Activated CD8-positive, alpha-beta memory T cell treated with anti-CD3 and anti-CD28 coated beads for 4 hours (primary cell): ENCODE measurements around the gene OR5K4.
"Not testable (repeated sequence)": the region's sequence is repeated elsewhere in the genome, so short reads cannot be mapped to it uniquely, and the experiment has no call there.

Experiments
- DNase-seq, 2 donors: peaks; one replicate each; pipeline ENCODE4 v3.0.0-alpha.2; 2020; ENCODE audit warnings: low read depth in 2 of 2

OR5K4 gene

GRCh38 chr3:98371186-98371585 lies 17.5 kb downstream of the OR5K4 start:
- no peak for DNase-seq

DNA sequence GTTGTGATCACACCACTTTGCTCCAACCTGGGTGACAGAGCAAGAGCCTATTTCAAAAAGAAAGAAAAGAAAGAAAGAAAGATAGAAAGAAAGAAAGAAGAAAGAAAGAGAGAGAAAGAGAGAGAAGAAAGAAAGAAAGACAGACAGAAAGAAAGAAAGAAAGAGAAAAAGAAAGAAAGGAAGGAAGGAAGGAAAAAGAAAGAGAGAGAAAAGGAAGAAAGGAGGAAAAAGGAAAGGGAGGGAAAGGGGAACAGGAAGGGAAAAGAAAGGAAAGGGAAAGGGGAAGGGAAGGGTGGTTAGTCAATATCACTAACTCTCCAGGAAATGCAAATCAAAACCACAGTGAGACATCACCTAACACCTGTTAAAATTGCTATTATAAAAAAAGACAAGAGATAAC lies 18.2 kb downstream of the OR5K4 start:
- DNase-seq, result no peak

- DNase-seq, result no peak
Observed at GRCh38 chr3:98372445-98372844, 18.8 kb downstream of the OR5K4 start.

- no peak for DNase-seq
Observed at GRCh38 chr3:98376631-98377030, 23.0 kb downstream of the OR5K4 start.

- no peak for DNase-seq
Observed at GRCh38 chr3:98388147-98388546, 34.5 kb downstream of the OR5K4 start.

DNA sequence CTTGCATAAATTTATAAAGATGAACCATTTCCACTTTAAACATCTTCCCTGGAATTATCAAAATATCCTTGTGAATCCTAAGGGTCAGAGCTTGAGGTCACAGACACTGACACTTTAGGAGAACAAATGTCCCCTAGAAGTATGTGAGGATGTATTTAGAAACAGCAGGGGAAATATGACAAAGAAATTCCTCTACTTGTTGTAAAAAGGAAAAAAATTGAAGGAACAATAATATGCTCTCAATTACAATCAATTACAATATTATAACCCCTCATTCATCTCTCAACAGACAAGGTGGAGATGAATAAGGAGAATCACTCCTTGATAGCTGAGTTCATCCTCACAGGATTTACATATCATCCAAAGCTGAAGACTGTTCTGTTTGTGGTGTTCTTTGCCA lies 36.7 kb downstream of the OR5K4 start, which contains the start of gene OR5K3:
OR5K3 (plus strand) TSS at position 301 of the 400 bp plus-strand sequence; CDS start at position 301, 0 bp downstream.
- DNase-seq, result no peak

- no peak for DNase-seq
Observed at GRCh38 chr3:98395101-98395500, 41.4 kb downstream of the OR5K4 start.

GRCh38 chr3:98396482-98396881 lies 42.8 kb downstream of the OR5K4 start:
- DNase-seq, result not testable (repeated sequence)

DNA sequence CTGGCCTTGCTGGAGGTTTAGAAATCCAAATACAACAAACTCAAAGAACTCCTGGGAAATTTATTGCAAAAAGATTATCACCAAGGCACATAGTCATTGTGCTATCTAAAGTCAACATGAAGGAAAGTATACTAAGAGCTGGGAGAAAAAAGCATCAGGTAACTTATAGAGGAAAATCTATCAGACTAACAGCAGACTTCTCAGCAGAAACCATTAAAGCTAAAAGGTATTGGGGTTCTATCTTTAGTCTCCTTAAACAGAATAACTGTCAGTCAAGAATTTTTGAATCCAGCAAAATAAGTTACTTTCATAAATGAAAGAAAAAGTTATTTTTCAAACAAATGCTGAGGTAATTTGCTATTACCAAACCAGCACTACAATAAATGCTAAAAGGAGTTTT lies 44.9 kb downstream of the OR5K4 start:
- no peak for DNase-seq

DNA sequence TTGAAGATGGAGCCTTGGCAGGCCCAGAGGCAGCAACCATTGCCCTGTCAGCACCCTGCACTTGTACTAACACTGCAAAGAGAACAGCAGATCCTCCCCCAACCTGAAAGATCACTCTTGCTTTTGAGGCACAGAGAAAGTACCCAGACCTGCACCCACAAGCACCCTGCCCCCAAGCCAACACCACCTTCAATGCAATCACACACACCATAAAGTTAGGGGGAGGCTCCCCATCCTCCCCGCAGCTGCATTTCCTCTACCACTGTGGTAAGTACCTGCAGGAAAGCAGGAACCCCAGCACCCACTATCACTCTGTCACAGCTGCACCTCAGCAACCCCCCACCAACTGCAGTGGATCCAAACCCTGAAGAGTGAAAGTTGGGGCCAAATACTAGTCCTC lies 48.9 kb downstream of the OR5K4 start:
- DNase-seq, result no peak

DNA sequence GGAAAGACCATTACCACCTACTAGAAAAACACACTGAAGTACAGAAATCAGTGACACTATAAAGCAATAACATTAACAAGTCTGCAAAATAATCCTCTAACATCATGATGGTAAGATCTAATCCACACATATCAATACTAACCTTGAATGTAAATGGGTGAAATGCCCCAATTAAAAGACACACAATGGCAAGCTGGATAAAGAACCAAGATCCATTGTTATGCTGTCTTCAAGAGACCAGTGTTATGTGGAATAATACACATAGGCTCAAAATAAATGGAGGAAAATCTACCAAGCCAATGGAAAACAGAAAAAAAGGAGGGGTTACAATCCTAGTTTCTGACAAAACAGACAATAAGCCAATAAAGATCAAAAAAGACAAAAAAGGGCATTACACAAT lies 50.4 kb downstream of the OR5K4 start:
- DNase-seq, result no peak
